ENCODE measurements around the gene ZNF839. TPM values are rescaled to one million over a fixed set of nuclear protein-coding genes. Genes with fewer than 3 reads are reported as not detected.

ZNF839 gene
- polyA plus RNA-seq, 1 experiment, result 7.1 TPM

GRCh38 chr14:102335163-102335562 is 15.6 kb downstream of the ZNF839 start:
- CTCF ChIA-PET, result interaction anchor here (1.4 kb wide), 1 partner anchor 13 kb away, joined by 5 read pairs; no protein-coding TSS in a partner anchor
- no peak overlapping the region for H3K4me3 ChIP-seq (ENCODE audit: low read depth, low read length)
- no peaks in the 10 kb centered on the region for H3K9me3 ChIP-seq (ENCODE audit: control insufficient read depth, insufficient read depth, low read length)
- H3K27me3 ChIP-seq (ENCODE audit: control insufficient read depth, insufficient read depth, low read length), result no peaks in the 10 kb centered on the region
- POLR2A ChIA-PET, result no interaction called here
- no peak overlapping the region for H3K27ac ChIP-seq (ENCODE audit: low read depth, low read length)
- no peak for TF ChIP-seq CTCF (IDR thresholded peaks at IDR 0.05; ENCODE audit: low read depth, low read length)
- DNase-seq (ENCODE audit: low read depth, low spot score), result no peak

GRCh38 chr14:102338724-102339123 is 19.2 kb downstream of the ZNF839 start:
- POLR2A ChIA-PET, result no interaction called here
- no peaks in the 10 kb centered on the region for H3K9me3 ChIP-seq (ENCODE audit: control insufficient read depth, insufficient read depth, low read length)
- no peak overlapping the region for H3K4me3 ChIP-seq (ENCODE audit: low read depth, low read length)
- H3K27ac ChIP-seq (ENCODE audit: low read depth, low read length), result no peak overlapping the region
- DNase-seq (ENCODE audit: low read depth, low spot score), result no peak
- TF ChIP-seq CTCF (IDR thresholded peaks at IDR 0.05; ENCODE audit: low read depth, low read length), result no peak
- CTCF ChIA-PET, result no interaction called here
- H3K27me3 ChIP-seq (ENCODE audit: control insufficient read depth, insufficient read depth, low read length), result no peaks in the 10 kb centered on the region

GRCh38 chr14:102341566-102341965 is 22.0 kb downstream of the ZNF839 start:
- no peak for TF ChIP-seq CTCF (IDR thresholded peaks at IDR 0.05; ENCODE audit: low read depth, low read length)
- H3K27me3 ChIP-seq (ENCODE audit: control insufficient read depth, insufficient read depth, low read length), result no peaks in the 10 kb centered on the region
- no peaks in the 10 kb centered on the region for H3K9me3 ChIP-seq (ENCODE audit: control insufficient read depth, insufficient read depth, low read length)
- no peak for DNase-seq (ENCODE audit: low read depth, low spot score)
- H3K27ac ChIP-seq (ENCODE audit: low read depth, low read length), result no peak overlapping the region
- ChIA-PET POLR2A (no interaction called here), CTCF (interaction anchor here (0.9 kb wide), 1 partner anchor 19 kb away, joined by 3 read pairs; no protein-coding TSS in a partner anchor)
- no peak overlapping the region for H3K4me3 ChIP-seq (ENCODE audit: low read depth, low read length)

GRCh38 chr14:102342238-102342637 is 22.7 kb downstream of the ZNF839 start:
- POLR2A ChIA-PET, result no interaction called here
- CTCF ChIA-PET, result interaction anchor here (0.6 to 0.9 kb wide), 2 partner anchors 19 to 1561 kb away, joined by 3 to 6 read pairs; no protein-coding TSS in a partner anchor

GRCh38 chr14:102344084-102344483 is 24.5 kb downstream of the ZNF839 start:
- H3K4me3 ChIP-seq (ENCODE audit: low read depth, low read length), result no peak overlapping the region
- ChIA-PET POLR2A (no interaction called here), CTCF (interaction anchor here (1.2 kb wide), 1 partner anchor 8 kb away, joined by 3 read pairs; no protein-coding TSS in a partner anchor)
- no peak for DNase-seq (ENCODE audit: low read depth, low spot score)
- no peaks in the 10 kb centered on the region for H3K9me3 ChIP-seq (ENCODE audit: control insufficient read depth, insufficient read depth, low read length)
- TF ChIP-seq CTCF (IDR thresholded peaks at IDR 0.05; ENCODE audit: low read depth, low read length), result no peak
- no peak overlapping the region for H3K27ac ChIP-seq (ENCODE audit: low read depth, low read length)
- no peaks in the 10 kb centered on the region for H3K27me3 ChIP-seq (ENCODE audit: control insufficient read depth, insufficient read depth, low read length)

More at GRCh38 chr14:102342238-102342637, 22.7 kb downstream of the ZNF839 start:
- TF ChIP-seq CTCF (IDR thresholded peaks at IDR 0.05; ENCODE audit: low read depth, low read length), result no peak
- Histone ChIP-seq H3K27me3 (ENCODE audit: control insufficient read depth, insufficient read depth, low read length) (no peaks in the 10 kb centered on the region), H3K4me3 (ENCODE audit: low read depth, low read length) (no peak overlapping the region), H3K9me3 (ENCODE audit: control insufficient read depth, insufficient read depth, low read length) (no peaks in the 10 kb centered on the region), H3K27ac (ENCODE audit: low read depth, low read length) (no peak overlapping the region)
- DNase-seq (ENCODE audit: low read depth, low spot score), result no peak

All from AG04450 (cell line).